ENCODE results near the gene VPS18.

The VPS18 gene

GRCh38 chr15:40952301-40952900 lies 58.2 kb downstream of the VPS18 start:
- no peak for TF ChIP-seq GATA3 (IDR thresholded peaks at IDR 0.05; ENCODE audit: low read depth, low read length)
- no peak for TF ChIP-seq GATA2 (IDR thresholded peaks at IDR 0.05; ENCODE audit: low read depth, low read length)

- TF ChIP-seq GATA3 (IDR thresholded peaks at IDR 0.05; ENCODE audit: low read depth, low read length) (no peak), GATA2 (IDR thresholded peaks at IDR 0.05; ENCODE audit: low read depth, low read length) (no peak)
These were observed 58.9 kb downstream of the VPS18 start, which contains the start of gene CHAC1 for GRCh38 chr15:40952901-40953712. Gene CHAC1, plus strand, starts transcription at chr15:40953471. Its CDS starts 113 bp downstream, at chr15:40953584.

Data from SH-SY5Y (cell line).